Neural cell (in vitro differentiated cells): ENCODE measurements around the gene ANKMY1. TPM values are rescaled to one million over a fixed set of nuclear protein-coding genes. Genes with fewer than 3 reads are reported as not detected.

ENCODE experiments used
- H2AFZ ChIP-seq: fragments of 200-600, 300-800 bp; sonication (generic), shearing (Covaris generic); 2 replicates; pipeline ENCODE4 v1.6.0; 2014; ENCODE audit warnings: low read depth, mild to moderate bottlenecking, antibody characterized with exemption, low read length, moderate library complexity
- H3F3A ChIP-seq: fragments of 200-600 bp; shearing (Covaris generic); 2 replicates; pipeline ENCODE4 v1.6.1; 2016; ENCODE audit warnings: mild to moderate bottlenecking, moderate library complexity, mixed read lengths, antibody characterized with exemption, low read length; ENCODE audit not compliant: insufficient read depth, poor library complexity, severe bottlenecking
- H3K27ac ChIP-seq: fragments of 200-600, 300-800 bp; sonication (generic), shearing (Covaris generic); 2 replicates; pipeline ENCODE4 v1.5.1; 2014; ENCODE audit warnings: mild to moderate bottlenecking, low read length, moderate library complexity
- H3K27me3 ChIP-seq: fragments of 300-800, 200-600 bp; sonication (generic), shearing (Covaris generic); 2 replicates; pipeline ENCODE4 v1.6.0; 2014; ENCODE audit warnings: mild to moderate bottlenecking, low read depth, low read length, moderate library complexity; ENCODE audit not compliant: insufficient read depth
- H3K36me3 ChIP-seq: fragments of 300-800, 200-600 bp; sonication (generic), shearing (Covaris generic); 2 replicates; pipeline ENCODE4 v1.5.1; 2014; ENCODE audit warnings: mild to moderate bottlenecking, antibody characterized with exemption, low read length, moderate library complexity; ENCODE audit not compliant: insufficient read depth
- H3K4me2 ChIP-seq: fragments of 300-800, 200-600 bp; sonication (generic), shearing (Covaris generic); 2 replicates; pipeline ENCODE4 v1.6.0; 2014; ENCODE audit warnings: mild to moderate bottlenecking, low read length
- H3K4me3 ChIP-seq: fragments of 300-800, 200-600 bp; sonication (generic), shearing (Covaris generic); 2 replicates; pipeline ENCODE4 v1.5.1; 2014; ENCODE audit warnings: mild to moderate bottlenecking, low read length, moderate library complexity
- H3K79me2 ChIP-seq: fragments of 200-600 bp; shearing (Covaris generic); replicated peaks from 2 replicates; pipeline ENCODE4 v1.6.0; 2014; ENCODE audit warnings: mild to moderate bottlenecking, low read length, moderate library complexity; ENCODE audit not compliant: insufficient read depth
- H3K9ac ChIP-seq: fragments of 300-800, 200-600 bp; sonication (generic), shearing (Covaris generic); 2 replicates; pipeline ENCODE4 v1.6.1; 2016; ENCODE audit warnings: mild to moderate bottlenecking, low read length, mixed read lengths
- H3K9me2 ChIP-seq: fragments of 200-600 bp; shearing (Covaris generic); 2 replicates; pipeline ENCODE4 v1.6.1; 2016; ENCODE audit warnings: mild to moderate bottlenecking, low read length, mixed read lengths; ENCODE audit not compliant: insufficient read depth
- H3K9me3 ChIP-seq: fragments of 200-600, 300-800 bp; sonication (generic), shearing (Covaris generic); 2 replicates; pipeline ENCODE4 v1.6.1; 2016; ENCODE audit warnings: mild to moderate bottlenecking, mixed run types, low read length, moderate library complexity, mixed read lengths
- H4K20me1 ChIP-seq: fragments of 200-600 bp; shearing (Covaris generic); 2 replicates; pipeline ENCODE4 v1.6.1; 2016; ENCODE audit warnings: mild to moderate bottlenecking, mixed run types; ENCODE audit not compliant: insufficient read depth
- EP300 ChIP-seq: fragments of 450-650 bp; conservative IDR thresholded peaks from 2 replicates; pipeline ENCODE4 v1.6.1; 2014; ENCODE audit warnings: antibody characterized with exemption, mild to moderate bottlenecking, moderate library complexity; ENCODE audit not compliant: poor library complexity, severe bottlenecking
- EZH2 ChIP-seq: fragments of 200-600, 300-800 bp; shearing (Covaris generic), sonication (generic); IDR thresholded peaks from 2 replicates; pipeline ENCODE4 v1.6.1; 2014; ENCODE audit warnings: antibody characterized with exemption, low read length, borderline replicate concordance, mild to moderate bottlenecking; ENCODE audit not compliant: insufficient read depth, poor library complexity, severe bottlenecking
- MXI1 ChIP-seq: fragments of 450-650 bp; conservative IDR thresholded peaks from 2 replicates; pipeline ENCODE4 v1.6.1; 2014; ENCODE audit warnings: antibody characterized with exemption, mild to moderate bottlenecking; ENCODE audit not compliant: poor library complexity, severe bottlenecking
- POLR2AphosphoS5 ChIP-seq: IDR thresholded peaks from 2 replicates; pipeline ENCODE4 v1.6.1; 2012
- RAD21 ChIP-seq: fragments of 450-650 bp; conservative IDR thresholded peaks from 2 replicates; pipeline ENCODE4 v1.6.1; 2014; ENCODE audit warnings: antibody characterized with exemption, mild to moderate bottlenecking, moderate library complexity
- REST ChIP-seq: IDR thresholded peaks from 2 replicates; pipeline ENCODE4 v1.6.1; 2012; ENCODE audit warnings: borderline replicate concordance
- SMC3 ChIP-seq: fragments of 450-650 bp; conservative IDR thresholded peaks from 2 replicates; pipeline ENCODE4 v1.6.1; 2014; ENCODE audit warnings: antibody characterized with exemption, mild to moderate bottlenecking, moderate library complexity; ENCODE audit not compliant: poor library complexity
- TAF1 ChIP-seq: IDR thresholded peaks from 2 replicates; pipeline ENCODE4 v1.6.1; 2012; ENCODE audit warnings: low read depth
- polyA minus RNA-seq: library from RNA; depleted of rRNA, polyadenylated mRNA; stranded (reverse); fragments of >200 nt; gene quantifications from 2 replicates; pipeline ENCODE4 v1.2.3, GENCODE V29; 2014
- polyA plus RNA-seq: library from polyadenylated mRNA; depleted of rRNA; stranded (reverse); fragments of >200 nt; gene quantifications from 2 replicates; pipeline ENCODE4 v1.2.3, GENCODE V29; 2014
- TF ChIP-seq, protein P1 (sequence below): fragments of 450-650 bp; IDR thresholded peaks from 2 replicates; pipeline ENCODE4 v1.5.1; 2014; ENCODE audit warnings: antibody characterized with exemption, mild to moderate bottlenecking, moderate library complexity; ENCODE audit not compliant: poor library complexity, severe bottlenecking

ANKMY1 gene
- polyA plus RNA-seq (6.6 and 16.6 TPM in 2 replicates), polyA minus RNA-seq (9.5 and 10.0 TPM in 2 replicates)

DNA sequence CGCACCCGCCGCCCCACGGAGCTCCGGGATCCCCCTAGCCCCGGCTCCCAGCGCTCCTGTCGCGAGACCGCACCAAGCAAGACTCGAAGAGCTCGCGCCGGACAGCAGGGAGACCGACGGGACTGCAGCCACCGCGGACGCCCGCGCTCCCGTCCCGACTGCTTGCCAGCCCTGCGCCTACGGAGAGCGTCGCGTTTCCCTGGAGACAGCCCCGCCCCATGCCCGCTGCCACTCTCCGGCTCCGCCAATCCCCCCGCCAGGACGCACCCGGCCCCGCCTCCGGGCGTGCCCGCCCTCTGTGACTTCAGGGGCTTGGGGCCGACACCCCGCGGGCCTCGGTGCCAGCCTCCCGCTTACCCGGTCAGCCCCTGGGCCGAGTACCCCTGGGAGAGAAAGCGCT is at the start of gene ANKMY1:
TSS of gene ANKMY1 (minus strand) at position 181 of the 400 bp plus-strand sequence. CDS start 653 bp downstream, outside the sequence.
- no peak for TF ChIP-seq EZH2
- TF ChIP-seq POLR2AphosphoS5: peak; percentile 15
- no peak for TF ChIP-seq REST
- TF ChIP-seq, protein P1, sequence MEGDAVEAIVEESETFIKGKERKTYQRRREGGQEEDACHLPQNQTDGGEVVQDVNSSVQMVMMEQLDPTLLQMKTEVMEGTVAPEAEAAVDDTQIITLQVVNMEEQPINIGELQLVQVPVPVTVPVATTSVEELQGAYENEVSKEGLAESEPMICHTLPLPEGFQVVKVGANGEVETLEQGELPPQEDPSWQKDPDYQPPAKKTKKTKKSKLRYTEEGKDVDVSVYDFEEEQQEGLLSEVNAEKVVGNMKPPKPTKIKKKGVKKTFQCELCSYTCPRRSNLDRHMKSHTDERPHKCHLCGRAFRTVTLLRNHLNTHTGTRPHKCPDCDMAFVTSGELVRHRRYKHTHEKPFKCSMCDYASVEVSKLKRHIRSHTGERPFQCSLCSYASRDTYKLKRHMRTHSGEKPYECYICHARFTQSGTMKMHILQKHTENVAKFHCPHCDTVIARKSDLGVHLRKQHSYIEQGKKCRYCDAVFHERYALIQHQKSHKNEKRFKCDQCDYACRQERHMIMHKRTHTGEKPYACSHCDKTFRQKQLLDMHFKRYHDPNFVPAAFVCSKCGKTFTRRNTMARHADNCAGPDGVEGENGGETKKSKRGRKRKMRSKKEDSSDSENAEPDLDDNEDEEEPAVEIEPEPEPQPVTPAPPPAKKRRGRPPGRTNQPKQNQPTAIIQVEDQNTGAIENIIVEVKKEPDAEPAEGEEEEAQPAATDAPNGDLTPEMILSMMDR: no peak
- H3K9ac ChIP-seq: no peak within 1 kb of the TSS
- no peak within 1 kb of the TSS for H3K4me2 ChIP-seq
- H3K9me2 ChIP-seq: no peaks in the 10 kb centered on the region
- H3K4me3 ChIP-seq: peak within 1 kb of the TSS; percentile 64
- H3K27ac ChIP-seq: no peak within 1 kb of the TSS
- no peaks in the 10 kb centered on the region for H3K79me2 ChIP-seq
- H3K9me3 ChIP-seq: no peaks in the 10 kb centered on the region
- H4K20me1 ChIP-seq: no peaks in the 10 kb centered on the region
- H3K36me3 ChIP-seq: no peaks in the 10 kb centered on the region
- no peak within 1 kb of the TSS for H2AFZ ChIP-seq
- H3K27me3 ChIP-seq: no peaks in the 10 kb centered on the region
- H3F3A ChIP-seq: no peaks in the 10 kb centered on the region

DNA sequence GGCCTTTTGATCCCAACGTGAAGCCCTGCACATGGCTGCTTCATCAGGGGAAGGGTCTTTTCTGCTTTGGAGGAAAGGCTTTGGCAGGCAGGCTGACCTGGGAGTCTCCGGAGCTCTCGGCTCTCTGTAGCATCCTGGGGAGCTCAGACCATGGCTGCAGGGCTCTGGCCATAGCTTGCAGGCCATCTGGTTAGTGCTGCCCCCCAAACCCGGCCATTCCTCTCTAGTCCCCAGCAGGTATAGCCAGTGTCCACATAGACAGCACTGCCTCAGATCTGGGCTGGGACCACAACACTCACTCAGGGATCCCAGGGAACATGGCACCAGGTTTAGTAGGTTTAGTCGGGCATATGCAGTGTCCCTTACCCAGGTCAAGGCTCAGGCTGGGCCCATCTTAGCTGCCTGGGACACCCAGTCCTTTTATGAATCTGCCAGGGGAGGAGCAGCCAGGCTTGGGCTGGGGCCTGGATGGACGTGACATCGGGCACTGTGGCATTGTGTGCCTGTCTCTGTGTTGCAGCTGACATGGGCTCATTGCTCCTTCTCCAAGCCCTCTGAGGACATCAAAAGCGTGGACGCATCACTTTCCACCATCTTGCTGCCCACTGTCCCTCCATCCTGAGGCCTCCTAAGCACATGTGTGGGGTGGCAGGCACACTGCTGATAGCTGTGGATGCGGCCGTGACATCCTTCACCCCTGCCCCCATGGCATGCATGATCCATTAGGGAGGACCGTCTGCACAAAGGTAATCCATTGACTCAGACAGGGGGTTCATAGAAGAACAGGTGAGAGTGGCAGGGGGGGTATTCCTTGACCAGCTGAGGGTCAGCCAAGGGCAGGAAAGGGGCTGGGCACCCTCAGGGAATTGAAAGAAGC is 48.3 kb upstream of the ANKMY1 start:
- H3K27me3 ChIP-seq: no peaks in the 10 kb centered on the region
- no peaks in the 10 kb centered on the region for H3K36me3 ChIP-seq
- H3K9me3 ChIP-seq: no peaks in the 10 kb centered on the region
- no peak overlapping the region for H3K4me3 ChIP-seq
- no peak overlapping the region for H3K4me2 ChIP-seq
- H4K20me1 ChIP-seq: no peaks in the 10 kb centered on the region
- no peak overlapping the region for H2AFZ ChIP-seq
- H3K9me2 ChIP-seq: no peaks in the 10 kb centered on the region
- no peak overlapping the region for H3K9ac ChIP-seq
- H3K79me2 ChIP-seq: no peaks in the 10 kb centered on the region
- H3K27ac ChIP-seq: no peak overlapping the region
- no peaks in the 10 kb centered on the region for H3F3A ChIP-seq
- no peak for TF ChIP-seq TAF1
- no peak for TF ChIP-seq POLR2AphosphoS5
- TF ChIP-seq EZH2: no peak
- TF ChIP-seq SMC3: no peak
- no peak for TF ChIP-seq MXI1
- TF ChIP-seq RAD21: no peak
- TF ChIP-seq EP300: no peak
- TF ChIP-seq REST: no peak
- TF ChIP-seq, protein P1: no peak
